Peyer's patch (tissue), 4 donors: ENCODE measurements around the gene NTF3. TPM values are rescaled to one million over a fixed set of nuclear protein-coding genes. Genes with fewer than 3 reads are reported as not detected.

Experiments used
- DNase-seq, 3 donors: peaks; one replicate each; pipeline ENCODE4 v3.0.0-alpha.2; 2017 to 2019
- H3K27ac ChIP-seq, 4 donors: fragments of 200-600 bp; sonication (generic); one replicate each; pipeline ENCODE4 v1.5.1; 2016 to 2019
- H3K27me3 ChIP-seq, 2 donors: fragments of 200-600 bp; sonication (generic); one replicate each; pipeline ENCODE4 v1.5.1; 2019
- H3K36me3 ChIP-seq, 3 donors: fragments of 200-600 bp; sonication (generic); one replicate each; pipeline ENCODE4 v1.5.1; 2016 to 2019
- H3K4me1 ChIP-seq, 4 donors: fragments of 200-600 bp; sonication (generic); one replicate each; pipeline ENCODE4 v1.5.1; 2016 to 2019
- H3K4me3 ChIP-seq, 4 donors: fragments of 200-600 bp; sonication (generic); 1 replicate in 3 of 4; 2 replicates in 1 of 4; pipeline ENCODE4 v1.5.1; 2016 to 2019; ENCODE audit warnings: mild to moderate bottlenecking in 1 of 4
- H3K9me3 ChIP-seq, 4 donors: fragments of 200-600 bp; sonication (generic); one replicate each; pipeline ENCODE4 v1.5.1; 2016 to 2019; ENCODE audit warnings: mild to moderate bottlenecking in 1 of 4
- CTCF ChIP-seq, 6 experiments: fragments of 450-650 bp in 4 of 6; fragments of 200-600 bp in 2 of 6; sonication (generic) in 1 of 6; IDR thresholded peaks; one replicate each; pipeline ENCODE4 v1.5.1; 2017 to 2019; ENCODE audit warnings: antibody characterized with exemption in 6 of 6, mild to moderate bottlenecking in 3 of 6, moderate library complexity in 1 of 6
- POLR2A ChIP-seq, 2 donors: fragments of 450-650 bp; IDR thresholded peaks; one replicate each; pipeline ENCODE4 v1.5.1; 2017; ENCODE audit warnings: antibody characterized with exemption in 2 of 2, mild to moderate bottlenecking in 2 of 2, moderate library complexity in 2 of 2
- total RNA-seq, 4 donors: library from RNA; depleted of rRNA; stranded (reverse); fragments of >200 nt; gene quantifications; one replicate each; pipeline ENCODE4 v1.1.0, GENCODE V29; 2016

Gene NTF3
- total RNA-seq, 4 donors from 2014 or later, result 1.4 TPM; not detected in 3

DNA sequence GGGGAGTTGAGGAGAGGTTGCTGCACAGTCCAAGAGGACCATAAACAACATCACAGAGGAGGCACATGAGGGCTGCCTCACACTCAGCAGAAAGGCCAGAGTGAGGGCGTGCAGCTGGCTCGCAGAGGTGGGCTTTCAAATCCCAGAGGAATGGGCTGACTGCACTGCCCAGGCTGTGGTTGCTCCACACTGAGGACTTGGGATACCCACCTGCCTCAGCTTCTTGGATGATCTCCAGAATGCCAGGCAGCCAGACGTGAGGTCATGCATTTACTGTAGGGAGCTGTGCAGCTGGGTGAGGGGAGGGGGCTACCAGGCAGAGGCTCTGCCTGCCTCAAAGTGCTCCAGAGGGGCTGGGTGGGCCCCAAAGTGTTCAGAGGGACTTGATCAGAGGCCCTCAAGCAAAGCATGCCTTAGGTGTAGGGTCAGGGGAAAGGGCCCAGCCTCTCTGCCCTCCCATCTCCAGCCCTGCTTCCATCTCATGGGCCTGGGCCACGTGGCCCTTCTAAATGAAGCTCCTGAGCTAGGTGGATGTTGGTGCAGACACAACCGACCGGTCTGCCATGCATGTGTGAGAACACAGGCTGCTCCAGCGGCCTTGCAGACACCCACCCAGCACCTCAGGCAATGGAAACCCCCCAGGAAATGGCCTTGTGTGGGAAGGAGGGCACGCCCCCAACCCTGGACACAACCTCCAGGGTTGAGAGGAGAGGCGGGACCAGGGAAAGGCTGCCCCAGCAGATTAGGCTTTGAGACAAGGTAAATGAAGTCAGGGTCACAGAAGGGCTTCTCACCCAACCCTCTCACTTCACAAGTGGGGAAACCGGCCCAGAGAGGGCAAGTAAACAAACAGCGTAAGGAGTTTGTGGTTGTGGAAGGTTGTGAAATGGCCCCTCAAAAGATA, 90.8 kb downstream of the NTF3 start:
- Histone ChIP-seq H3K9me3 (no peaks in the 10 kb centered on the region), H3K4me1 (no peaks in the 10 kb centered on the region), H3K4me3 (no peak overlapping the region), H3K27ac (no peak overlapping the region), H3K36me3 (no peaks in the 10 kb centered on the region), H3K27me3 (no peaks in the 10 kb centered on the region)
- no peak for TF ChIP-seq CTCF (IDR thresholded peaks at IDR 0.05)
- no peak for DNase-seq

GRCh38 chr12:5523396-5524115, 91.6 kb downstream of the NTF3 start:
- Histone ChIP-seq H3K27me3 (no peaks in the 10 kb centered on the region), H3K27ac (no peak overlapping the region), H3K4me1 (no peaks in the 10 kb centered on the region), H3K9me3 (no peaks in the 10 kb centered on the region), H3K4me3 (no peak overlapping the region), H3K36me3 (no peaks in the 10 kb centered on the region)
- TF ChIP-seq POLR2A (IDR thresholded peaks at IDR 0.05), result no peak
- DNase-seq, result no peak

DNA sequence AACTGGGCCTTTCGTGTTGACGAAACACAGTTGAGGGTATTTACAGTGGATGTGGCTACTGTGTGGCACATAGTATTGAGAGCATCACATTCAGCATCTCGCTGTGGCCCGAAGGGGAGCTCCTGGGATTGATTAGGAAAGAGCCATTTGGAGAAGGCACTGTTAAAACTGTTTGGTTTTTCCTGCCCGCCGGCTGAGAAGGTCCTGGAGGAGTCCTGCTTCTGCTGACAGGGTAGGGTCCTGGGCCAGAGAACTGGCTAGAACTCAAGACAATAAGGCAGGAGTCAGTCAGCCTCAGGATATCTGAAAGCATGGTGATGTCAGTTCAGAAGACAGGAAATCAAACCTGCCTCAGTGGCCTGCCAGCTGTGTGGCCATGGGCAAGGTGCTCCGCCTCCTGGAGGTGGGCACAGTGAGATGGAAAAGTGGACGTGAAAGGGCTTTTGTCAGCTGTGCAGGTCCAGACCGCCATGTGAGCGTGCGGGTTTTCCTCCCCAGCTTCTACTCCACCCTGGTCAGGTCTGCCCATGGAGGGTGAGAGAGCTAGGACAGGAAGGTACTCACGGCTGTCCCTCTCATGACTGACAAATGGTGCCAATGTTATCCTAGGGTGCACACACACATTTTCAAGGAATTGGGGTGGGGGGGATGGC, 92.3 kb downstream of the NTF3 start:
- no peak overlapping the region for H3K4me3 ChIP-seq
- DNase-seq, result no peak
- no peak overlapping the region for H3K27ac ChIP-seq
- H3K27me3 ChIP-seq, result no peaks in the 10 kb centered on the region
- no peaks in the 10 kb centered on the region for H3K36me3 ChIP-seq
- TF ChIP-seq CTCF (IDR thresholded peaks at IDR 0.05) (no peak), POLR2A (IDR thresholded peaks at IDR 0.05) (no peak)
- H3K9me3 ChIP-seq, result no peaks in the 10 kb centered on the region
- no peaks in the 10 kb centered on the region for H3K4me1 ChIP-seq

GRCh38 chr12:5524769-5525436, 93.0 kb downstream of the NTF3 start:
- Histone ChIP-seq H3K9me3 (no peaks in the 10 kb centered on the region), H3K4me1 (no peaks in the 10 kb centered on the region), H3K4me3 (no peak overlapping the region), H3K27me3 (no peaks in the 10 kb centered on the region), H3K36me3 (no peaks in the 10 kb centered on the region), H3K27ac (no peak overlapping the region)
- no peak for TF ChIP-seq CTCF (IDR thresholded peaks at IDR 0.05)
- TF ChIP-seq POLR2A (IDR thresholded peaks at IDR 0.05), result no peak
- DNase-seq, result no peak

- no peaks in the 10 kb centered on the region for H3K9me3 ChIP-seq
- H3K36me3 ChIP-seq, result no peaks in the 10 kb centered on the region
- TF ChIP-seq POLR2A (IDR thresholded peaks at IDR 0.05), result no peak
Observed at GRCh38 chr12:5525783-5526367, 94.0 kb downstream of the NTF3 start.

DNA sequence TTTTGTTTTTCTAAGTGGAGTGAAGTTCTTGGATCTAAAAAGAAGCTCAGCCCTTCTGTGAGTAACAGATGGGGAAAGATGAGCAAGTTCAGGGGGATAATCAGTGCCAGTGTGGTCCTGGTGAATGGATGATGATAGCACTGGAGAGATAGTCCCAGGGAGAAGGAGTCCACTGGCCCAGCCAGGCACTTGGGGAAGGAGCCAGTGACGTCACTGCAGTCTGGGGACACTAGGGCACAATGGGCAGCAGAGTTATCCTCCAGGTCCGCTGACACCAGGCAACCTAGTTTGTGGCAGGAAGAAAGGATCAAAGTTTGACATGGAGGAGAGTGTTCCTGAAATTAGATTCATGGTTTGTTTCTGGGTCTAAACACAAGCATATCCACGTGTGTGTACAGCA, 101.5 kb downstream of the NTF3 start:
- Histone ChIP-seq H3K27me3 (no peaks in the 10 kb centered on the region), H3K4me1 (no peaks in the 10 kb centered on the region), H3K4me3 (no peak overlapping the region), H3K9me3 (no peaks in the 10 kb centered on the region), H3K36me3 (no peaks in the 10 kb centered on the region), H3K27ac (no peak overlapping the region)
- TF ChIP-seq CTCF (IDR thresholded peaks at IDR 0.05) (no peak), POLR2A (IDR thresholded peaks at IDR 0.05) (no peak)
- DNase-seq, result no peak

More at GRCh38 chr12:5525783-5526367, 94.0 kb downstream of the NTF3 start:
- no peaks in the 10 kb centered on the region for H3K4me1 ChIP-seq
- H3K4me3 ChIP-seq, result no peak overlapping the region
- H3K27me3 ChIP-seq, result no peaks in the 10 kb centered on the region
- no peak for DNase-seq
- H3K27ac ChIP-seq, result no peak overlapping the region
